ENCODE data around the gene TOM1.

The TOM1 gene

GRCh38 chr22:35288116-35288515 lies 11.6 kb upstream of the TOM1 start:
- DNase-seq (ENCODE audit: low read depth) = no peak
- TF ChIP-seq CTCF (conservative IDR thresholded peaks at IDR 0.05; ENCODE audit: control insufficient read depth, insufficient read depth, low read depth, low read length) = no peak
- no peak overlapping the region for H3K4me3 ChIP-seq (ENCODE audit: control insufficient read depth, low read depth, low read length)

- no peak for DNase-seq (ENCODE audit: low read depth)
- H3K4me3 ChIP-seq (ENCODE audit: control insufficient read depth, low read depth, low read length) = no peak overlapping the region
- no peak for TF ChIP-seq CTCF (conservative IDR thresholded peaks at IDR 0.05; ENCODE audit: control insufficient read depth, insufficient read depth, low read depth, low read length)
Observed at GRCh38 chr22:35292786-35293185, 6.9 kb upstream of the TOM1 start.

GRCh38 chr22:35296051-35296450 lies 3.6 kb upstream of the TOM1 start:
- DNase-seq (ENCODE audit: low read depth) = no peak
- H3K4me3 ChIP-seq (ENCODE audit: control insufficient read depth, low read depth, low read length) = no peak overlapping the region
- no peak for TF ChIP-seq CTCF (conservative IDR thresholded peaks at IDR 0.05; ENCODE audit: control insufficient read depth, insufficient read depth, low read depth, low read length)

GRCh38 chr22:35299217-35299672 lies 449 bp upstream of the TOM1 start:
- peak overlapping the region; percentile 84 for H3K4me3 ChIP-seq (ENCODE audit: control insufficient read depth, low read depth, low read length)
- TF ChIP-seq CTCF (conservative IDR thresholded peaks at IDR 0.05; ENCODE audit: control insufficient read depth, insufficient read depth, low read depth, low read length) = no peak
- DNase-seq (ENCODE audit: low read depth) = peak; percentile 28

- H3K4me3 ChIP-seq (ENCODE audit: control insufficient read depth, low read depth, low read length) = peak overlapping the region; percentile 84
- no peak for TF ChIP-seq CTCF (conservative IDR thresholded peaks at IDR 0.05; ENCODE audit: control insufficient read depth, insufficient read depth, low read depth, low read length)
- DNase-seq (ENCODE audit: low read depth) = peak; percentile 99
Observed at GRCh38 chr22:35301372-35301874, 1.7 kb downstream of the TOM1 start.

GRCh38 chr22:35303029-35303624 lies 3.4 kb downstream of the TOM1 start:
- TF ChIP-seq CTCF (conservative IDR thresholded peaks at IDR 0.05; ENCODE audit: control insufficient read depth, insufficient read depth, low read depth, low read length) = no peak
- H3K4me3 ChIP-seq (ENCODE audit: control insufficient read depth, low read depth, low read length) = no peak overlapping the region
- no peak for DNase-seq (ENCODE audit: low read depth)
